Lower leg skin (tissue), 3 donors: ENCODE measurements around the gene CNTNAP1.
A peak's percentile ranks its signal among the peaks of the same experiment; 100 is the strongest.

Experiments
- CTCF ChIP-seq, 3 donors: fragments of 450-650 bp; IDR thresholded peaks; one replicate each; pipeline ENCODE4 v1.5.1; 2016; ENCODE audit warnings: antibody characterized with exemption in 3 of 3, mild to moderate bottlenecking in 3 of 3, moderate library complexity in 2 of 3
- POLR2A ChIP-seq, 2 donors: fragments of 450-650 bp; IDR thresholded peaks; one replicate each; pipeline ENCODE4 v1.6.1; 2016 to 2017; ENCODE audit warnings: antibody characterized with exemption in 2 of 2, mild to moderate bottlenecking in 1 of 2, moderate library complexity in 1 of 2

GRCh38 chr17:42659079-42659931 lies 23.0 kb upstream of the CNTNAP1 start, which contains the start of gene TUBG2:
- TF ChIP-seq POLR2A (IDR thresholded peaks at IDR 0.05): peak in 1 of 2 donors; percentile 11
- no peak for TF ChIP-seq CTCF (IDR thresholded peaks at IDR 0.05)
